Endothelial cell of umbilical vein (primary cell): ENCODE measurements around the gene TMEM200B.

Experiments
- CTCF ChIP-seq, 2 donors: IDR thresholded peaks; 1 replicate in 1 of 2; 2 replicates in 1 of 2; pipeline ENCODE4 v1.5.1; 2011; ENCODE audit warnings: low read length in 2 of 2, mild to moderate bottlenecking in 2 of 2, moderate library complexity in 2 of 2, control low read depth in 1 of 2, inconsistent platforms in 1 of 2, low read depth in 1 of 2; ENCODE audit not compliant: insufficient read depth in 1 of 2; ENCODE audit errors: extremely low read depth in 1 of 2
- EZH2 ChIP-seq: IDR thresholded peaks from 2 replicates; pipeline ENCODE4 v1.6.1; 2012; ENCODE audit warnings: borderline replicate concordance, low read depth, mild to moderate bottlenecking, moderate library complexity, low read length, inconsistent platforms; ENCODE audit not compliant: severe bottlenecking
- FOS ChIP-seq: IDR thresholded peaks from 2 replicates; pipeline ENCODE4 v1.6.1; 2011; ENCODE audit warnings: mild to moderate bottlenecking, low read length, moderate library complexity, borderline replicate concordance; ENCODE audit not compliant: insufficient read depth
- POLR2A ChIP-seq: IDR thresholded peaks from 2 replicates; pipeline ENCODE4 v1.6.1; 2012; ENCODE audit warnings: low read depth, mild to moderate bottlenecking, control low read depth, low read length
- POLR2AphosphoS5 ChIP-seq: IDR thresholded peaks from 2 replicates; pipeline ENCODE4 v1.6.1; 2012; ENCODE audit warnings: low read depth, mild to moderate bottlenecking, control low read depth, low read length, moderate library complexity; ENCODE audit not compliant: insufficient read depth

DNA sequence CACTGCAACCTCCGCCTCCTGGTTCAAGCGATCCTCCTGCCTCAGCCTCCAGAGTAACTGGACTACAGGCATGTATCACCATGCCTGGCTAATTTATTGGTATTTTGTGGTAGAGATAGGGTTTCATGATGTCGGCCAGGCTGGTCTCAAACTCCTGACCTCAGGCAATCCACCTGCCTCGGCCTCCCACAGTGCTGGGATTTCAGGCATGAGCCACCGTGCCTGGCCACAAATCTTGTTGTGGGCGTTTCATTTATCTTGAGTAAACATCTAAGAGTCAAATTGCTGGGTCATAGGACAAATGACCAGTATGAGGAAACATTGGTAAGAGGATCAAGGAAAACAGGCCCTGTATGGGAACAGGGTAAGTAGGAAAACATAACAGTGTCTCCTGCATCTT is 17.9 kb downstream of the TMEM200B start:
- TF ChIP-seq CTCF (IDR thresholded peaks at IDR 0.05; ENCODE audit: extremely low read depth in 1 of 2, insufficient read depth in 1 of 2, low read depth in 1 of 2, low read length in 2 of 2) (no peak), POLR2A (no peak), POLR2AphosphoS5 (no peak), FOS (no peak), EZH2 (no peak)
